Kidney tubule cell (primary cell): ENCODE measurements around the gene ARL2BP.
"Not testable (repeated sequence)": the region's sequence is repeated elsewhere in the genome, so short reads cannot be mapped to it uniquely, and the experiment has no call there.

Source experiments
- DNase-seq: peaks from one replicate; pipeline ENCODE4 v3.0.0-alpha.2; 2018; ENCODE audit warnings: low spot score

The ARL2BP gene

GRCh38 chr16:57244767-57245471, at the start of gene ARL2BP:
Gene ARL2BP (plus strand): TSS chr16:57245259. CDS start chr16:57245368, 109 bp downstream.
- DNase-seq: peak; percentile 99

DNA sequence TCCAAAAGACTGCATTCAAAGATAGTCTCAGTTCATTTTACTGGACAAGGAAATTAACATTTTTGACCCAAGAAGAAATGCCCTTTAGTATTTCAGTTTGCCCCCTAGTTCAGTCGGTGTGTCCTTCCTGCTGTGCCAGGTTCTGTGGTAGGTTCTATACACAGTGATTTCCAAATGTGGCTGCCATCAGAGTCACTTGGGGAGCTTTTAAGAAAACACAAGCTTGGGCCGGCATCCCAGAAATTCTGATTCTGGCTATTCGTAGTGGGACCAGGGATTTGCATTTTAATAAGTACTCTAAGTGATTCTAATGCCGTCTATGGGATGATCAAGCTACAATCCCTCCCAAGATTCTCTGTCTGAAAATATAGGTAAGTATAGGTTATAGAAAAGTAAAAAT, 48.8 kb upstream of the ARL2BP start:
- DNase-seq: no peak

DNA sequence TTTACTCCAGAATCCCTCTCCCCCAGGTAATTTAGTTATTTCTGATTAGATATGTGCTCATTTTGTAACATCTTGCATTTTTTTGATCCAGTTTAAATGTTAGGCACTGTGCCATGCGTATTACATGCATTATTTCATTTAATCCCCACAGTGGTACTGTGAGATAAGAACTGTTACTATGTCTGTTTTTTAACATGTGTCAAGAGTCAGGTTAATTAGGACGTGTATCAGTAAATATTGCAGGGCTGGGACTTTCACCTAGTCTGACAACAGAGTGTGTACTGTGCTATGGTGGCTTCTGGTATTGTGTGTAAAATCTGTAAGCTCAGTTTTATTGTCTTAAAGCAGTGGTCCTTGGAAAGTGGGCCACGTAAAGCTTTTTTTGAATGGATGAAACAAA, 48.3 kb upstream of the ARL2BP start:
- no peak for DNase-seq

DNA sequence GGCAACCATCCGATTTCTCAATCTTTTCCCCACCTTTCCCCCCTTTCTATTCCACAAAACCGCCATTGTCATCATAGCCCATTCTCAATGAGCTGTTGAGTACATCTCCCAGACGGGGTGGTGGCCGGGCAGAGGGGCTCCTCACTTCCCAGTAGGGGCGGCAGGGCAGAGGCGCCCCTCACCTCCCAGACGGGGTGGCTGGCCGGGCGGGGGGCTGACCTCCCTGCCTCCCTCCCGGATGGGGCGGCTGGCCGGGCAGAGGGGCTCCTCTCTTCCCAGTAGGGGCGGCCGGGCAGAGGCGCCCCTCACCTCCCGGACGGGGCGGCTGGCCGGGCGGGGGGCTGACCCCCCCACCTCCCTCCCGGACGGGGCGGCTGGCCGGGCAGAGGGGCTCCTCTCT, 44.7 kb upstream of the ARL2BP start:
- DNase-seq: not testable (repeated sequence)

DNA sequence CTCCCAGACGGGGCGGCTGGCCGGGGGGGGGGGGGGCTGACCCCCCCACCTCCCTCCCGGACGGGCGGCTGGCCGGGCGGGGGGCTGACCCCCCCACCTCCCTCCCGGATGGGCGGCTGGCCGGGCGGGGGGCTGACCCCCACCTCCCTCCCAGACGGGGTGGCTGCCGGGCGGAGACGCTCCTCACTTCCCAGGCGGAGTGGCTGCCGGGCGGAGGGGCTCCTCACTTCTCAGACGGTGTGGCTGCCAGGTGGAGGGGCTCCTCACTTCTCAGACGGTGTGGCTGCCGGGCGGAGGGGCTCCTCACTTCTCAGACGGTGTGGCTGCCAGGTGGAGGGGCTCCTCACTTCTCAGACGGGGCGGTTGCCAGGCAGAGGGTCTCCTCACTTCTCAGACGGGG, 44.1 kb upstream of the ARL2BP start:
- not testable (repeated sequence) for DNase-seq

DNA sequence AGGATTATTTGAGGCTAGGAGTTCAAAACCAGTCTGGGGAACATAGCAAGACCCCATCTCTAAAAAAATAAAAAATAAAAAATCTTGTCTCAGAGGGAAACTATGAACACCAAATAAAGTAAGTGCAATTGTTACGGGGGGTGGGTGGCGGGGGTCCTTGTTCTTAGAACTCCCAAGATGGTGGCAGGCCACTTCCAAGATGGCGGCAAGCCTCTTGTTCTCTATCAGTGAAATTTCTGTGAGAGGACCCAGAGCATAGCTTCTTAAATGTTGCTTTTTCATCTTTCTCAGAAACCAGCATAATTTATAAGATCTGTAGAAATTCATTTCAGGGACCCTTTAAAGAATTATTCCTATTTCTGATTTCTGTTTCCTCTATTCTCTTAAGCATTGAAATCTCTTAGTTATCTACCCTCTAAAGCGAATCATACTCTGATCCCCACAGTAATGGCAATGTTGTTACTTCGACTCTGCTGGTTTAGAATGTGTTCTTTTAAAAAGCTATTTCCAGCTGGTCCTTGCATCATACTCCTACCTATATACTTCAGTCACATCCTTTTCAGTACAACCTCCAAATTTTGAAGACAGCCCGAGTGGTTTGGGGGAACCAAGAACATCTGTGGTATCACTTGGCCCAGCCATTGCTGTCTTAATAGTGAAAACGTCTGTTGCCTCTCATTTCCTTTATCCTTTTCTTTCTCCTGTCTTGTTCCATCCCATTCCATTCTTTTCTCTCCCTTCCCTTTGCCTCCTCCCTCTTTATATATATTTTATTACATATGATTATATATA, 42.8 kb upstream of the ARL2BP start:
- DNase-seq: no peak

- peak; percentile 26 for DNase-seq
Measured at GRCh38 chr16:57203451-57203850, 41.6 kb upstream of the ARL2BP start.

GRCh38 chr16:57204675-57205074, 40.4 kb upstream of the ARL2BP start:
- DNase-seq: no peak

DNA sequence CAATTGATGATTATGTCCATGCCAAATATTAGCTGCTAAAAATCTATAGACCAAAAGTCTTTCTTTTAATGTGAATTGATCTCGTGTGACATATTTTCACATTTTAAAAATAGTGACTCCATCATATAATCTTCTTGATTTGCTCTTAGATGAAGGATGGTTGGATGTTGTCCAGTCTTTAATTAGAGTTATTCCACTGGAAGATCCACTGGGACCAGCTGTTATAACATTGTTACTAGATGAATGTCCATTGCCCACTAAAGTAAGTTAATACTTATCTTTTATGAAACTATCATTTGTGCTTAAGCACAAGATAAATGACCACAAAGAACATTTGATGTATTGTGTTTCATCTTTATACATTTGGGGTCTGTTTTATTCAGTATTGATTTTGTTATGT, 36.1 kb upstream of the ARL2BP start:
- DNase-seq: no peak

DNA sequence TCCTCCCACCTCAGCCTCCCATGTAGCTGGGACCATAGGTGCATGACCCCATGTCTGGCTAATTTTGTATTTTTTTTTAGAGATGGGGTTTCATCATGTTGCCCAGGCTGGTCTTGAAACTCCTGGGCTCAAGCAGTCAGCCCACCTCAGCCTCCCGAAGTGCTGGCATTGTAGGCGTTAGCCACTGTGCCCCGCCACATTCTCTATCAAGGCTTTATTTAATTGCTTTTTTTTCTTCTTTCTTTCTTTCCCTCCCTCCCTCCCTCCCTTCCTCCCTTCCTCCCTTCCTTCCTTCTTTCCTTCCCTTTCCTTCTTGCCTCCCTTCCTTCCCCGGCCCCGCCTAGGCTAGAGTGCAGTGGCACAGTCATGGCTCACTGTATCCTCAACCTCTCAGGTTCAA, 35.3 kb upstream of the ARL2BP start:
- no peak for DNase-seq

DNA sequence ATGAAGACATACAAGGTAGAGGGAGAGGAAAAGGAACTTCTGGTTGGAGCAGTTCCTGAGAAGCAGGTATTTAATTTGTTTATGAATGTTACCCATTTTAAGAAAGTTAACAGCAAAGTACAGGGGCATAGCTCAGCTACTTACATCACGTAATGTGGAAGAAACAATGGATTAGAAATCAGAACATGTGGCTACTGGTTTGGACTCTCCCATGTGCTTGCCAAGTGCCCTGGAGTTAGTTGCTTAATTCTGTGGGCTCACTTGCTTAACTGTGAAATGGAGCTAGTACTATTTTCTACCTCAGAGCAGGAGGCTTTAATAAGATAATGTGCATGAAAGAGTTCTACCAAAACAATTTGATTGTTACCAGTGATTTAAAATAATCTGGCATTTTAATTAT, 31.6 kb upstream of the ARL2BP start:
- DNase-seq: no peak

- no peak for DNase-seq
Measured at GRCh38 chr16:57216968-57217367, 28.1 kb upstream of the ARL2BP start.

- DNase-seq: no peak
Measured at GRCh38 chr16:57223057-57223456, 22.0 kb upstream of the ARL2BP start.

- DNase-seq: peak; percentile 51
Measured at GRCh38 chr16:57224651-57225335, 20.3 kb upstream of the ARL2BP start.

- no peak for DNase-seq
Measured at GRCh38 chr16:57225978-57226377, 19.1 kb upstream of the ARL2BP start.

DNA sequence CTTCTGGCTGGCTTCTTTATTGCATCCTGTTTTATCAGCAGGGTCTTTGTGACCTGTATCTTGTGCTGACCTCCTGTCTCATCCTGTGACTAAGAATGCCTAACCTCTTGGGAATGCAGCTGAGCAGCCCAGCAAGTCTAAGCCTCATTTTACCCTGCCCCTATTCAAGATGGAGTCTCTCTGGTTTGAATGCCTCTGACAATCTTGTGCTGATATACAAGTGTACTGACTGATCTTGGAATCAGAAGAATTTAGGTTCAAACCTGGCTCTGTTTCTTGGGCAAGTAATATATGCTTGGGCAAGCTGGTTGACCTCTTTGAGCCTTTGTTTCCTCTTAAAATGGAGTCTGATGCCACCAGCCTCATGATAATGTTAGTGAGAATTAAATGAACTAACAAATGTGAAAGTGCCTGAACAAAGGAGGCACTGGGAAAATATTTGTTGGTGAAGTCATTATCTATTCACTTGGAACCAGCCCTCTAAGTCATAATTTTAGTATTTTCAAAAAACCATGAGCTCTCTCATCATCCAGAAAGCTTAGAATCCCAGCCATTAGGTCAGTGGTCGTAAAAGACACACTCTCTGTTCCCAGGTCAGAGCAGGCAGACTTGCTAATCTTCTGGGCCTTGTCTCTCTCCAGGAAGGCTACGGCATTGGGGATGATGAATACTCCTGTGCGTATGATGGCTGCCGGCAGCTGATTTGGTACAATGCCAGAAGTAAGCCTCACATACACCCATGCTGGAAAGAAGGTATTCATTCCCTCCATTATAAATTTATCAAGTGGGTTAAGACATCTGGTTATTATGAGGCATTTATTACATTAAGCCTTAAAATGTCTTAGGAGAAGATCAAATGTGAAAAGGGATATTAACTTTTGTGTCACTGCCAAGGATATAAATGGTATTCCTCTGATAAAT, 18.1 kb upstream of the ARL2BP start:
- peak; percentile 56 for DNase-seq

- no peak for DNase-seq
Measured at GRCh38 chr16:57229079-57229478, 16.0 kb upstream of the ARL2BP start.

GRCh38 chr16:57231821-57232350, 13.2 kb upstream of the ARL2BP start:
- no peak for DNase-seq

DNA sequence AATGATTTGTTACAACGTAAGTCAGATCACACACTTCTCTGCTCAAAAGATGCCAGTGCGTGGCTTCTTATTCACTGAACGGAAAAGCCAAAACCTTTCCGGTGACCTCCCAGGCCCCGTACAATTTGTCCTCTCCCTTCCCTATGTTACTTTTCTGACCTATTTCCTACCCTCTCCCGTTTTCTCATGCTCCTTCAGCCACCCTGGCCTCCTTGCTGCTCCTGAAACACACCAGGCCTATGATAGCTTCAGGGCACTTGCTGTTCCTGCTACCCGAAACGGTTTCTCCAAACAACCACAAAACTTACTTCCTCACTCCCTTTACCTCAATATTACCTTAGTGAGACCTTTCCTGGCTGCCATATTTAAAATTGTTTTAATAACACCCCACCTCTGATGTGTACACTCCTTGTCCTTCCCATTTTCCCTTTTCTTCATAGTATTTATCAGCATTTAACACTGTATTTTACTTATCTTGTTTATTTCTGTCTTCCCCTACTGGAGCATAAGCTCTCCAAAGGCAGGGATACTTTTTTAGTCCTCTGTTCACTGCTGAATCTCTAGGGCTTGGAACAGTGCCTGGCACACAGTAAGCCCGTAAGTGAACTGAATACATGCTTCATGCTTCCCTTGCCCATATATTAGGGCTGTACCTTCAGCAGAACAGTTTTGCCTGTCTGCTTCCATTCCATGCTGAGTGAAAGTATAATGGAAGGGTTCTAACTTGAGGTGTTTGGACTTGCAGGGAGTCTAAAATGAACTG, 10.9 kb upstream of the ARL2BP start:
- DNase-seq: no peak

GRCh38 chr16:57234707-57235092, 10.4 kb upstream of the ARL2BP start:
- DNase-seq: no peak
